ENCODE results near the gene KRTAP1-5.

- TF ChIP-seq EZH2 (IDR thresholded peaks at IDR 0.05) (no peak), CTCF (IDR thresholded peaks at IDR 0.05) (no peak), EZH2phosphoT487 (IDR thresholded peaks at IDR 0.05) (no peak)
These were observed 27.0 kb upstream of the KRTAP1-5 start for GRCh38 chr17:41054025-41054424.

All from neural progenitor cell (in vitro differentiated cells).